Measurements from ENCODE around the gene PPP2R2D.

DNA sequence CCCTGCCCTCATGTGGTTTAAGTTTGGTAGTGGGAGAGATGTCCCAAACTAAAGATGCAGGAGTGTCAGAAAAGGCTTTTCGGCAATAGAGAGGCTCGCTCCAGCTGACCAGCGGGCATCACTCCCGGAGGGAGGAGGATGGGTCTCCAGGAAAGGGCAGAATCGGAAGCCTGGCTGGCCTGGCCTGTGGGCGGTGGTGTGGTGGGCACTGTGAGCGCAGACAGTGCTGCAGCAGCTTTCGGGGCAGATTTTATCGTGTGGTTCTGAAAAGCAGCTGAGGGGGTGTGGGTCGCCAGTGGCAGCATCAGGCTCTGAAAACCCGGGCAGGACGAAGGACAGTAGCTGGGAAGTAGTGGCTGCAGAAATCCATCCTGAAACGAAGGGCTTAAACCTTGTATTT, 68.1 kb downstream of the PPP2R2D start:
- TF ChIP-seq ZNF274 (IDR thresholded peaks at IDR 0.05; ENCODE audit: low read depth, low read length): no peak
- no peak for TF ChIP-seq YY1 (IDR thresholded peaks at IDR 0.05; ENCODE audit: insufficient read depth, insufficient read length)
- TF ChIP-seq SUZ12 (IDR thresholded peaks at IDR 0.05; ENCODE audit: extremely low read depth, insufficient read depth, insufficient read length): no peak

Data from NT2/D1 (cell line).